Fibroblast of skin of abdomen (primary cell): Measurements from ENCODE around the gene ZFAND6.

Experiments used
- DNase-seq: peaks from one replicate; pipeline ENCODE4 v3.0.0-alpha.2; 2013

The ZFAND6 gene

GRCh38 chr15:80052597-80053304 is 6.7 kb upstream of the ZFAND6 start:
- DNase-seq, result no peak

- no peak for DNase-seq
Measured at GRCh38 chr15:80055933-80056332, 3.5 kb upstream of the ZFAND6 start.

- DNase-seq, result no peak
Measured at GRCh38 chr15:80058044-80058443, 1.4 kb upstream of the ZFAND6 start.

GRCh38 chr15:80059786-80060355 is 395 bp downstream of the ZFAND6 start:
- DNase-seq, result peak; percentile 21

- DNase-seq, result peak; percentile 32
Measured at GRCh38 chr15:80060356-80061006, 1.0 kb downstream of the ZFAND6 start.

GRCh38 chr15:80061582-80061981 is 2.1 kb downstream of the ZFAND6 start:
- no peak for DNase-seq

GRCh38 chr15:80066912-80067311 is 7.4 kb downstream of the ZFAND6 start:
- DNase-seq, result no peak

GRCh38 chr15:80068578-80068977 is 9.1 kb downstream of the ZFAND6 start:
- DNase-seq, result peak; percentile 77

- peak; percentile 41 for DNase-seq
Measured at GRCh38 chr15:80070840-80071239, 11.4 kb downstream of the ZFAND6 start.

- DNase-seq, result no peak
Measured at GRCh38 chr15:80071652-80072051, 12.2 kb downstream of the ZFAND6 start.

GRCh38 chr15:80072285-80072994 is 13.0 kb downstream of the ZFAND6 start:
- peak; percentile 87 for DNase-seq

- DNase-seq, result no peak
Measured at GRCh38 chr15:80073197-80073596, 13.7 kb downstream of the ZFAND6 start.

- peak; percentile 65 for DNase-seq
Measured at GRCh38 chr15:80076321-80077318, 17.1 kb downstream of the ZFAND6 start.

GRCh38 chr15:80081390-80081789 is 21.9 kb downstream of the ZFAND6 start:
- DNase-seq, result no peak

- DNase-seq, result no peak
Measured at GRCh38 chr15:80087104-80087503, 27.6 kb downstream of the ZFAND6 start.

GRCh38 chr15:80090041-80090440 is 30.6 kb downstream of the ZFAND6 start:
- DNase-seq, result no peak

- no peak for DNase-seq
Measured at GRCh38 chr15:80090879-80091503, 31.5 kb downstream of the ZFAND6 start.

GRCh38 chr15:80093854-80094418 is 34.5 kb downstream of the ZFAND6 start:
- DNase-seq, result no peak

GRCh38 chr15:80095511-80095910 is 36.0 kb downstream of the ZFAND6 start:
- no peak for DNase-seq

- DNase-seq, result no peak
Measured at GRCh38 chr15:80095969-80096368, 36.5 kb downstream of the ZFAND6 start.

- no peak for DNase-seq
Measured at GRCh38 chr15:80098341-80098740, 38.9 kb downstream of the ZFAND6 start.
